GM18505 (cell line): Measurements from ENCODE around the gene ANKRD10.

Experiments used
- ATAC-seq: cut with Tn5 transposase; IDR thresholded peaks from one replicate; pipeline ENCODE4 v1.9.1; 2021; ENCODE audit not compliant: unreplicated experiment
- POLR2A ChIP-seq: IDR thresholded peaks from 4 replicates; pipeline ENCODE4 v1.6.1; 2011; ENCODE audit warnings: borderline replicate concordance; ENCODE audit not compliant: insufficient read depth, insufficient read length; ENCODE audit errors: extremely low read depth

Gene ANKRD10

GRCh38 chr13:110877737-110878258 is 37.1 kb downstream of the ANKRD10 start:
- TF ChIP-seq POLR2A = no peak
- ATAC-seq = no peak

DNA sequence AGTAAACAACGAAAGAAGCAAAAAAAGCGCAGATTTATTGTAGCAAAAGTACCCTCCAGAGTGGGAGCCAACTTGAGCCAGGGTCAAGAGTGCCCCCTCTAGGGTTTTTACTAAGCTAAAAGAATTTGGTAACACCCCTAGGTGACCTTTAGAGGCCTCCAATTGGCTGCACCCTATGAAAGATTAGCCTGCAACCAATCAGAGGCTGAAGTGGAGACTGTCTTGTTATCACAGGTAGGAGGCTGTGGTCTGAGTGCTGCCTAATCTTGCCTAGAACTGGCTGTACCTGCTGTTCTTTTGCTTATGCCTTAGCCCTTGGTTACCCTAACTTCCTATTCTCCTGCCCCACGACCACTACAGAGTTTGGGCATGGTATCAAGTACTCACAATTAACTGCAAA is 38.3 kb downstream of the ANKRD10 start:
- no peak for ATAC-seq
- TF ChIP-seq POLR2A = no peak

DNA sequence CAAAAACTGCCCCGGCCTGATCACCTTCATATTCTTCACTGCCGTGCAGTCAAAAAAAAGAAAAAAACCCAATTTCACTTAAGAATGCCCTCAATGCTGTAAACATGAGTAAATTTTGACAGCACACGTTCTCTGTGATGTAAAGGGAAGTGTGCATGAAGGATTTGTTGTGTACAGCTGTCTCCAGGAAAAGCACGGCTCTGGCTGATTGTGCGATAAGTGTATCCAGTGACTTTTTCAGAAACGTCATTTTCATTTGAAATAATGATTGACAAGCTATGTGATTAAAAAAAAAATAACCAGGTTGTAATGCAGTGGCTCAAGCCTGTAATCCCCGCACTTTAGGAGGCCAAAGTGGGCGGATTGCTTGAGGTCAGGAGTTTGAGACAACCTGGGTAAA is 39.6 kb downstream of the ANKRD10 start:
- no peak for TF ChIP-seq POLR2A
- no peak for ATAC-seq

GRCh38 chr13:110874508-110874960 is 40.3 kb downstream of the ANKRD10 start:
- peak; percentile 66 for ATAC-seq
- TF ChIP-seq POLR2A = no peak

DNA sequence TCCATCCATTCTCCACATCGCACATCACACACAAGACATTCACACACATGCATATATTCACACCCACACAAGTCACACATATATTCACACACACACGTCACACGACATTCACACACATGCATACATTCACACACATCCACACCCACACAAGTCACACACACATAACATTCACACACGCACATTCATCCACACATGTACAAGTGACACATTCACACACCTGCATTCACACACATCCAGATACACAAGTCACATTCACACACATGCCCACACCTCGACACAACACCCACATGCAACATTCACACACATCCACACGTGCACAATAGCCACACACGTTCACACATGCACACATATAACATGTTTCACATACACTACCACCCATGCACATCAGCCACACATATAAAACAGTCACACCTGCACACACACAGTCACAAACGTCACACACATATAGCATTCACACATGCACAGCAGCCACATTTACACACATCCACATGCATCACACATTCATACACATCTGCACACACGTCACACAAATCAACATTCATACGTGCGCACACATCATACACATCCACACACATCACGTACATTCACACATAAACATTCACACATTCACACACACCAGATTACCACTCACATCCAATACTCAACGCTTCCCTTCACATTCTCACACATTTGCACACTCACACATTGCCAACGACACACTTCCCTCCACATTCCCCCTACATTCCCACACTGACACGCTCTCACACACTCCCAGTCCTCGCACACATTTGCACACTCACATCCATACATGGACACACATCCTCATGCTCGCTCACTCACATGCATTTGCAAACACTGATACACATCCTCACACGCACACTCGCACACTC is 41.0 kb downstream of the ANKRD10 start:
- ATAC-seq = no peak
- no peak for TF ChIP-seq POLR2A

GRCh38 chr13:110872768-110873638 is 41.9 kb downstream of the ANKRD10 start:
- TF ChIP-seq POLR2A = no peak
- no peak for ATAC-seq

GRCh38 chr13:110872034-110872767 is 42.7 kb downstream of the ANKRD10 start:
- no peak for TF ChIP-seq POLR2A
- ATAC-seq = no peak

DNA sequence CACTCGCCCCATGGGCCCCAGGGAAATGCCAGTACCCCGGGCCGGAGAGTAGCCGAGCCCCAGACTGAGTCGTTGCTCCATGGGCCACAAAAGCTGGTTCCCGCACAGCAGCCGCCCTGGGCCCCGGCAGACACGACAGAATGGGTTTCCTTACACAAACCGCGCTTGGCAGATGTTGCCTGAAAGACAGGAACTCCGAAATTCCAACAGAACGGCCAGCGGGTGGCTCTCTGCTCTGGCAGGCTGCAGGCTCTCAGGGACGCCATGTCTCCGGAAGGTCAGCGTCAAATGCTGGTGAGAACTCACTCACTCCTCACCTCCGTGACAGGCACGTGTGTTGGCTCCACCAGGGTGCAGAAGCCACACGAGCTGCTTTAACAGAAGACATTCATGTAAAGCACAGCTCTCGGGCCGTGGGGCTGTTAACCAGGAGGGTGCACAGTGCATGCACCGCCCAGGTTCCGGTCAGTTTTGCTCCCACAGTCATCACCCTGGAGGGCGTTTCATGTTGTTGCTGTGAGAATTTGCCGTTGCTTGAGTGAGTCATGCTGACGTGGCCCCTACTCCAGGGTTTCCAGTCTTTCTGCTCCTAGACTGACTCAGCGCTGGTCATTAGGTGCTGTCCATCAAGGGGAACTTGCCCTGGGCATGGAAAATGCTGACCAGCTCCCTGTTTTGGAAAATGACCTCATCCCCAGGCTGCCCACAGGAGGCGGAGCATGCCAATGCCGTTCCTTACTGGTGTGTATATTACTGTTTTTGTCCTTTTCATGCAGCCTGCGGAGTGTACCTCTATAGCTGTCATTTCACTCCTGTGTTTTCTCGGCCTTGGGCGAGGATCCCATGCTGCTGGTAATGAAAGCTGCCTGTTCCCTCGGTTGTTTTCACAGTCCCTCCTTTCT is 44.8 kb downstream of the ANKRD10 start:
- no peak for ATAC-seq
- no peak for TF ChIP-seq POLR2A

GRCh38 chr13:110869231-110869804 is 45.6 kb downstream of the ANKRD10 start:
- ATAC-seq = no peak
- no peak for TF ChIP-seq POLR2A

DNA sequence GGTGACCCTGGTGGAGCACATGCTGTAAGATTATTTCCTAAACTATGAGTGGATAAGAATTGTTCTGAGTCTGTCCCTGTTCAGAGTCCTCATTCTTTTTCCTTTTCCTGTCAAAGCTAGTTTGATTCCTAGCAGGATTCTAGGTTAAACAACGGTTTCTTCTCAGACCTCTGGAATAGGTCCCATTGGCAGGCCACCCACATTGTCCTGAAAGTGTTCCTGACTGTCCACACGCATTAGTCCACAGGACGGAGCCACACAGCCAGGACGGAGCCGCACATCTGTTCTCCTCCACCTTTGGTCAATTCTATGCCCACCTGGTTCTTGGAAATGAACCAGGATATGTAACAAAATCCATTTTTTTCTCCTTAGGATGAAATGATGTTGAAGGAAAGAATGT is 46.1 kb downstream of the ANKRD10 start:
- TF ChIP-seq POLR2A = no peak
- ATAC-seq = no peak

DNA sequence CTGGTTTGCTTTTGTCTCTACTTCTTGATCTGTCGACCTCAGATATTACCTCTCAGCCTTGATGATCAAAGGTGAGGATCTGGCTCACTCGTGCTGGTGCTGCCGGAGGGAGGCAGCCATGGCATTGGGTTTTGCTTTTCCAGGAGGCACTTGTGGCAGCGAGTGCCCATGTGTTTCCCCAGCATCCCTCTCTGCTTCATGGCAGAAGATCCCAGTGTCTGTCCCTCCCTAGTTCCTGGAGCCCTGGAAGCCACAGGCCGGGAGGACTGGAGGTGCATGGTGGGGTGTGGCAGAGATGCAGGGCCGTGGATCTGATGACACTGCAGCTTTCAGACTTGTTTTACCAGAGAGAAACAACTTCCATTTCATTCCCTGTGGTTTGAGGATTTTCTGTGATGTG is 47.5 kb downstream of the ANKRD10 start:
- ATAC-seq = no peak
- TF ChIP-seq POLR2A = no peak

- no peak for ATAC-seq
- TF ChIP-seq POLR2A = no peak
Observed at GRCh38 chr13:110866491-110867170, 48.2 kb downstream of the ANKRD10 start.

GRCh38 chr13:110863685-110864084 is 51.2 kb downstream of the ANKRD10 start:
- TF ChIP-seq POLR2A = no peak
- no peak for ATAC-seq
